ENCODE data around the gene IRAK2. TPM values are rescaled to one million over a fixed set of nuclear protein-coding genes. Genes with fewer than 3 reads are reported as not detected.

Gene IRAK2
- total RNA-seq = 1 to 10 TPM; 1.1 to 6.1 (median 3.7) TPM
- polyA plus RNA-seq = 1 to 10 TPM; 1.2 to 2.8 (median 2.8) TPM

DNA sequence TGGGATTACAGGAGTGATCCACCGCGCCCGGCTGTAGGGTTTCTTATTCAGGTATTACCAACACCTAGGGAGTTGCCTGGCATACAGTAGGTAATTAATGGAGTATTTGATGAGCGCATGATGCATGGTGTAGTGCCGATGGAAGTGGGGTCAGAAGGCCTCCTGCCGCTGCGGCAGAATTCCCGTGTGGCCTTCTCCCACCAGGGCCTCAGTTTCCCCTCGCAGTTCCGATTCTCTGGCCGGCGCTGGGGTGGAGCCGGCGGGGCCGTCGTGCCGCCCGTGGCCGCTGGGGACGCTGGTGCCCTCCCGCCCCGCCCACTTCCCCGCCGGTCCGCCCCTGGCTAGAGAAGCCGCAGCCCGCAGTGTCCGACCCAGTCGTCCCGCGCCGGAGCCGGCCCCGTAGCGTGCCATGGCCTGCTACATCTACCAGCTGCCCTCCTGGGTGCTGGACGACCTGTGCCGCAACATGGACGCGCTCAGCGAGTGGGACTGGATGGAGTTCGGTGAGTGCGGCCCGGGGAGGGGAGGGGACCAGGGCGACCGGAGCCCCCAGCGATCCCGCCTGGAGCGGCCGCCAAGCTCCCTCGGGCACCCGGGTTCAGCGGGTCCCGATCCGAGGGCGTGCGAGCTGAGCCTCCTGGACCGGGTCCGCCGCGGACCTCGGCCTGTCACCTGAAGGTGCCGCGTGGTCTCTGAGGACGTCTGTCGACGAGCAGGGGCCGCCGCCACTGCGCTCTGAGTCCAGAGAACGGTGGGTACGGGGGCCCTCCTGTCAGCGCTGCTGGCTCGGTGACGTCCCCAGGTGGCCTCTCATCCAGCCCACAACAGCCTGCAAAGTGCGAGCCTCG lies at the start of gene IRAK2:
Gene IRAK2 (plus strand): TSS at position 374 of the 848 bp plus-strand sequence. CDS start 36 bp downstream, at position 410.
- TF ChIP-seq POLR2AphosphoS5 (IDR thresholded peaks at IDR 0.05) (peak; percentile 64 to 77 (median 70)), CTCF (IDR thresholded peaks at IDR 0.05) (peak; percentile 61 to 99 (median 76)), EP300 (IDR thresholded peaks at IDR 0.05) (no peak), POLR2A (IDR thresholded peaks at IDR 0.05) (no peak)
- intact Hi-C loops (cut with DNase I) = loop anchor here (1.0 to 2.0 kb wide), 2 partner anchors 22 to 61 kb away; no protein-coding TSS in a partner anchor
- H3K4me3 ChIP-seq = peak within 1 kb of the TSS; percentile 72 to 93 (median 80)
- DNase-seq = peak; percentile 90
- no peaks in the 10 kb centered on the region for H3K9me3 ChIP-seq
- 1 to 3% methylated on average over 76 of the region's 76 CpGs for WGBS, 2 donors
- H3K4me1 ChIP-seq = peaks cover 0 to 19% (median 6%) of the 10 kb centered on the region in 4 donors
- H3K36me3 ChIP-seq = no peaks in the 10 kb centered on the region
- H3K27me3 ChIP-seq = no peaks in the 10 kb centered on the region
- peak within 1 kb of the TSS; percentile 70 to 81 (median 76) for H3K27ac ChIP-seq

DNA sequence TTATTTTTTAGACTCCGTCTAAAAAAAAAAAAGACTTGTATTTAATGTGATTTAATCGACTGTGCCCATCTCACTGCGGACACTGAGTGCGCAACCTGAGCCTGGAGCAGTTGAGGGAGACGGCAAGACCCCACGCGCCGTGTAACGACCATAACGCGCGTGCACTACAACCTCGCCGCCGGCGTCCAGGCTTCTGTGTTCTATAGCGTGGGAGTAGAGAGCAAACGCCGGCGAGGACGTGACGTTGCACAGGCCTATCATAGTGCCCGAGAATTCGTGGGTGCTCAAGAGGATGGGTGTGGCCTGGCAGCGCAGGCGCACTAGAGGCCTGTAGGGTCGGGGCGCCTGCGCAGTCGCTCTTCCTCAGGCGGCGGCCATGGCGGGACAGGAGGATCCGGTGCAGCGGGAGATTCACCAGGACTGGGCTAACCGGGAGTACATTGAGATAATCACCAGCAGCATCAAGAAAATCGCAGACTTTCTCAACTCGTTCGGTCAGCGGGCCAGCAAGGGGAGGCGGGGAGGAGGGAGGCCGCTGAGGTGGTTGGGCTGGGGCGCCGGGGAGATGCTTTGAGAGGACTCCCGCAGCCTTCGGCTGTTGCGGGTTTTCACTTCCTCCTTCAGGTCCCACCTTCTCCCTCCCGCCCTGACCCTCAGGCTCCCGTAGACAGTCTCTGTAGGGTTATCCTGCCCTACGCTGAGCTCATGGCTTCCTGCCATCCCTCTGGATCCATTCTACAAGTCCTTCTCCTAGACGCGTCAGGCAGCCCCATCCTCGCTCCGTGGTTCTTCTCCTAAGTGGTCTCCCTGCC lies 49.2 kb upstream of the IRAK2 start, which contains the start of gene BRK1:
Gene BRK1 (plus strand): TSS at position 350 of the 812 bp plus-strand sequence. CDS start 27 bp downstream, at position 377.
- 0% methylated on average over 54 of the region's 54 CpGs for WGBS, 2 donors

GRCh38 chr3:10116138-10116460 lies 48.6 kb upstream of the IRAK2 start:
- no peak for TF ChIP-seq CTCF (IDR thresholded peaks at IDR 0.05)
- no peak for TF ChIP-seq POLR2AphosphoS5 (IDR thresholded peaks at IDR 0.05)
- no peak for TF ChIP-seq EP300 (IDR thresholded peaks at IDR 0.05)
- no peak for TF ChIP-seq POLR2A (IDR thresholded peaks at IDR 0.05)
- Histone ChIP-seq H3K27me3 (no peaks in the 10 kb centered on the region), H3K4me1 (peaks cover 0 to 32% (median 26%) of the 10 kb centered on the region in 4 donors), H3K9me3 (no peaks in the 10 kb centered on the region), H3K36me3 (no peaks in the 10 kb centered on the region), H3K27ac (peak overlapping the region; percentile 75 to 87 (median 82)), H3K4me3 (peak overlapping the region; percentile 50 to 93 (median 75))
- intact Hi-C loops (cut with DNase I) = loop anchor here (5.0 to 10.0 kb wide), 3 partner anchors 89 to 184 kb away; partner anchors contain the start of genes CRELD1, EMC3 and FANCD2
- no peak for DNase-seq
- WGBS, 2 donors = 1% methylated on average over 10 of the region's 10 CpGs

More for the DNA sequence above, 49.2 kb upstream of the IRAK2 start, which contains the start of gene BRK1:
- Histone ChIP-seq H3K27me3 (no peaks in the 10 kb centered on the region), H3K27ac (peak within 1 kb of the TSS; percentile 75 to 87 (median 82)), H3K4me3 (peak within 1 kb of the TSS; percentile 50 to 93 (median 75)), H3K36me3 (no peaks in the 10 kb centered on the region), H3K4me1 (peaks cover 0 to 32% (median 26%) of the 10 kb centered on the region in 4 donors), H3K9me3 (no peaks in the 10 kb centered on the region)
- peak; percentile 97 for DNase-seq
- intact Hi-C loops (cut with DNase I) = loop anchor here (1.0 to 10.0 kb wide), 4 partner anchors 88 to 183 kb away; partner anchors contain the start of genes CRELD1, EMC3 and FANCD2
- TF ChIP-seq CTCF (IDR thresholded peaks at IDR 0.05) (no peak), POLR2A (IDR thresholded peaks at IDR 0.05) (peak; percentile 81 to 86), POLR2AphosphoS5 (IDR thresholded peaks at IDR 0.05) (peak; percentile 89 to 97 (median 92)), EP300 (IDR thresholded peaks at IDR 0.05) (no peak)

DNA sequence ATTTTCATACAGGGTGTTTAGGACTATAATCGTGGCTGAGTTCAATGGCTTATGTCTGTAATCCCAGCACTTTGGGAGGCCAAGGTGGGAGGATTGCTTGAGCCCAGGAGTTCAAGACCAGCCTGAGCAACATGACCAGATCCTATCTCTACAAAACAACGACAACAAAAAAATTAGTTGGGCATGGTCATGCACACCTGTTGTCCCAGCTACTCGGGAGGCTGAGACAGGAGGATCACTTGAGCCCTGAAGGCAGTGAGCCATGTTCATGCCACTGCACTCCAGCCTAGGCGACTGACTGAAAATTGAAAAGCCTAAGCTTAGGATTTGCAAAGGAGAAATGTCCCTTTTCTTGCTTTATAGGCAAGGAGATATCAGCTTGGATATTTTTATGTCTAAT lies 47.8 kb upstream of the IRAK2 start:
- H3K27ac ChIP-seq = no peak overlapping the region
- H3K9me3 ChIP-seq = no peaks in the 10 kb centered on the region
- DNase-seq = no peak
- WGBS, 2 donors = 89 to 95% methylated on average over 4 of the region's 4 CpGs
- H3K27me3 ChIP-seq = no peaks in the 10 kb centered on the region
- H3K36me3 ChIP-seq = no peaks in the 10 kb centered on the region
- intact Hi-C loops (cut with DNase I) = loop anchor here (5.0 to 10.0 kb wide), 3 partner anchors 90 to 185 kb away; partner anchors contain the start of genes CRELD1, EMC3 and FANCD2
- peaks cover 0 to 32% (median 26%) of the 10 kb centered on the region in 4 donors for H3K4me1 ChIP-seq
- H3K4me3 ChIP-seq = peak overlapping the region in 1 of 4 donors; percentile 91
- TF ChIP-seq POLR2AphosphoS5 (IDR thresholded peaks at IDR 0.05) = no peak
- no peak for TF ChIP-seq EP300 (IDR thresholded peaks at IDR 0.05)
